Measurements from ENCODE around the gene USF3. TPM values are rescaled to one million over a fixed set of nuclear protein-coding genes. Genes with fewer than 3 reads are reported as not detected.

Gene USF3
- total and polyA plus RNA-seq, 2 experiments from 2014 or later, result 10.1 to 23.5 TPM

- H3F3A ChIP-seq (replicated peaks; ENCODE audit: low read depth), result no peaks in the 10 kb centered on the region
- ATAC-seq, result no peak
- no peak overlapping the region for H3K27ac ChIP-seq (ENCODE audit: low read depth)
- Mint-ChIP-seq H3K36me3 (ENCODE audit: low read depth) (peaks cover 35% of the 10 kb centered on the region; the same call in 2 of the 3 replicates), H3K9me3 (peaks cover 3% of the 10 kb centered on the region; the same call in 2 of the 3 replicates), H3K4me3 (no peak overlapping the region), H3K4me1 (peaks cover 20% of the 10 kb centered on the region), H3K27me3 (ENCODE audit: insufficient read depth, low read depth, poor library complexity) (no peaks in the 10 kb centered on the region), H3K27ac (no peak overlapping the region)
- H3K4me1 ChIP-seq (ENCODE audit: insufficient read depth), result peaks cover 14% of the 10 kb centered on the region
- no peak for DNase-seq (ENCODE audit: low spot score)
- H3K36me3 ChIP-seq (ENCODE audit: insufficient read depth), result no peaks in the 10 kb centered on the region
- no peaks in the 10 kb centered on the region for H3K27me3 ChIP-seq (ENCODE audit: insufficient read depth)
- no peaks in the 10 kb centered on the region for H4K20me1 ChIP-seq (replicated peaks; ENCODE audit: insufficient read depth)
- no peak overlapping the region for H2AFZ ChIP-seq
- peaks cover 7% of the 10 kb centered on the region; the same call in 1 of the 2 replicates for H3K9me2 ChIP-seq (ENCODE audit: insufficient read depth)
- TF ChIP-seq REST (IDR thresholded peaks at IDR 0.05; ENCODE audit: unreplicated experiment) (no peak), EZH2 (IDR thresholded peaks at IDR 0.05; ENCODE audit: low read depth, unreplicated experiment) (no peak), STAT1 (IDR thresholded peaks at IDR 0.05; ENCODE audit: unreplicated experiment) (no peak), ZNF331 (CRISPR knock-in tag; IDR thresholded peaks at IDR 0.05; ENCODE audit: low read depth) (no peak), POLR2AphosphoS5 (IDR thresholded peaks at IDR 0.05; ENCODE audit: low read depth) (no peak), EZH2phosphoT487 (IDR thresholded peaks at IDR 0.05; ENCODE audit: unreplicated experiment) (no peak), ETS1 (IDR thresholded peaks at IDR 0.05) (no peak), JUNB (IDR thresholded peaks at IDR 0.05; ENCODE audit: unreplicated experiment) (no peak), ZNF114 (CRISPR knock-in tag; IDR thresholded peaks at IDR 0.05) (no peak), NANOG (IDR thresholded peaks at IDR 0.05; ENCODE audit: borderline replicate concordance) (no peak), CREB1 (CRISPR knock-in tag; IDR thresholded peaks at IDR 0.05; ENCODE audit: low read depth) (no peak)
- TF ChIP-seq, protein P1, sequence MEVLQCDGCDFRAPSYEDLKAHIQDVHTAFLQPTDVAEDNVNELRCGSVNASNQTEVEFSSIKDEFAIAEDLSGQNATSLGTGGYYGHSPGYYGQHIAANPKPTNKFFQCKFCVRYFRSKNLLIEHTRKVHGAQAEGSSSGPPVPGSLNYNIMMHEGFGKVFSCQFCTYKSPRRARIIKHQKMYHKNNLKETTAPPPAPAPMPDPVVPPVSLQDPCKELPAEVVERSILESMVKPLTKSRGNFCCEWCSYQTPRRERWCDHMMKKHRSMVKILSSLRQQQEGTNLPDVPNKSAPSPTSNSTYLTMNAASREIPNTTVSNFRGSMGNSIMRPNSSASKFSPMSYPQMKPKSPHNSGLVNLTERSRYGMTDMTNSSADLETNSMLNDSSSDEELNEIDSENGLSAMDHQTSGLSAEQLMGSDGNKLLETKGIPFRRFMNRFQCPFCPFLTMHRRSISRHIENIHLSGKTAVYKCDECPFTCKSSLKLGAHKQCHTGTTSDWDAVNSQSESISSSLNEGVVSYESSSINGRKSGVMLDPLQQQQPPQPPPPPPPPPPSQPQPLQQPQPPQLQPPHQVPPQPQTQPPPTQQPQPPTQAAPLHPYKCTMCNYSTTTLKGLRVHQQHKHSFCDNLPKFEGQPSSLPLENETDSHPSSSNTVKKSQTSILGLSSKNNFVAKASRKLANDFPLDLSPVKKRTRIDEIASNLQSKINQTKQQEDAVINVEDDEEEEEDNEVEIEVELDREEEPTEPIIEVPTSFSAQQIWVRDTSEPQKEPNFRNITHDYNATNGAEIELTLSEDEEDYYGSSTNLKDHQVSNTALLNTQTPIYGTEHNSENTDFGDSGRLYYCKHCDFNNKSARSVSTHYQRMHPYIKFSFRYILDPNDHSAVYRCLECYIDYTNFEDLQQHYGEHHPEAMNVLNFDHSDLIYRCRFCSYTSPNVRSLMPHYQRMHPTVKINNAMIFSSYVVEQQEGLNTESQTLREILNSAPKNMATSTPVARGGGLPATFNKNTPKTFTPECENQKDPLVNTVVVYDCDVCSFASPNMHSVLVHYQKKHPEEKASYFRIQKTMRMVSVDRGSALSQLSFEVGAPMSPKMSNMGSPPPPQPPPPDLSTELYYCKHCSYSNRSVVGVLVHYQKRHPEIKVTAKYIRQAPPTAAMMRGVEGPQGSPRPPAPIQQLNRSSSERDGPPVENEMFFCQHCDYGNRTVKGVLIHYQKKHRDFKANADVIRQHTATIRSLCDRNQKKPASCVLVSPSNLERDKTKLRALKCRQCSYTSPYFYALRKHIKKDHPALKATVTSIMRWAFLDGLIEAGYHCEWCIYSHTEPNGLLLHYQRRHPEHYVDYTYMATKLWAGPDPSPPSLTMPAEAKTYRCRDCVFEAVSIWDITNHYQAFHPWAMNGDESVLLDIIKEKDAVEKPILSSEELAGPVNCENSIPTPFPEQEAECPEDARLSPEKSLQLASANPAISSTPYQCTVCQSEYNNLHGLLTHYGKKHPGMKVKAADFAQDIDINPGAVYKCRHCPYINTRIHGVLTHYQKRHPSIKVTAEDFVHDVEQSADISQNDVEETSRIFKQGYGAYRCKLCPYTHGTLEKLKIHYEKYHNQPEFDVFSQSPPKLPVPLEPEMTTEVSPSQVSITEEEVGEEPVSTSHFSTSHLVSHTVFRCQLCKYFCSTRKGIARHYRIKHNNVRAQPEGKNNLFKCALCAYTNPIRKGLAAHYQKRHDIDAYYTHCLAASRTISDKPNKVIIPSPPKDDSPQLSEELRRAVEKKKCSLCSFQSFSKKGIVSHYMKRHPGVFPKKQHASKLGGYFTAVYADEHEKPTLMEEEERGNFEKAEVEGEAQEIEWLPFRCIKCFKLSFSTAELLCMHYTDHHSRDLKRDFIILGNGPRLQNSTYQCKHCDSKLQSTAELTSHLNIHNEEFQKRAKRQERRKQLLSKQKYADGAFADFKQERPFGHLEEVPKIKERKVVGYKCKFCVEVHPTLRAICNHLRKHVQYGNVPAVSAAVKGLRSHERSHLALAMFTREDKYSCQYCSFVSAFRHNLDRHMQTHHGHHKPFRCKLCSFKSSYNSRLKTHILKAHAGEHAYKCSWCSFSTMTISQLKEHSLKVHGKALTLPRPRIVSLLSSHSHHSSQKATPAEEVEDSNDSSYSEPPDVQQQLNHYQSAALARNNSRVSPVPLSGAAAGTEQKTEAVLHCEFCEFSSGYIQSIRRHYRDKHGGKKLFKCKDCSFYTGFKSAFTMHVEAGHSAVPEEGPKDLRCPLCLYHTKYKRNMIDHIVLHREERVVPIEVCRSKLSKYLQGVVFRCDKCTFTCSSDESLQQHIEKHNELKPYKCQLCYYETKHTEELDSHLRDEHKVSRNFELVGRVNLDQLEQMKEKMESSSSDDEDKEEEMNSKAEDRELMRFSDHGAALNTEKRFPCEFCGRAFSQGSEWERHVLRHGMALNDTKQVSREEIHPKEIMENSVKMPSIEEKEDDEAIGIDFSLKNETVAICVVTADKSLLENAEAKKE (CRISPR knock-in tag; IDR thresholded peaks at IDR 0.05), result no peak
- TF ChIP-seq, protein P2, sequence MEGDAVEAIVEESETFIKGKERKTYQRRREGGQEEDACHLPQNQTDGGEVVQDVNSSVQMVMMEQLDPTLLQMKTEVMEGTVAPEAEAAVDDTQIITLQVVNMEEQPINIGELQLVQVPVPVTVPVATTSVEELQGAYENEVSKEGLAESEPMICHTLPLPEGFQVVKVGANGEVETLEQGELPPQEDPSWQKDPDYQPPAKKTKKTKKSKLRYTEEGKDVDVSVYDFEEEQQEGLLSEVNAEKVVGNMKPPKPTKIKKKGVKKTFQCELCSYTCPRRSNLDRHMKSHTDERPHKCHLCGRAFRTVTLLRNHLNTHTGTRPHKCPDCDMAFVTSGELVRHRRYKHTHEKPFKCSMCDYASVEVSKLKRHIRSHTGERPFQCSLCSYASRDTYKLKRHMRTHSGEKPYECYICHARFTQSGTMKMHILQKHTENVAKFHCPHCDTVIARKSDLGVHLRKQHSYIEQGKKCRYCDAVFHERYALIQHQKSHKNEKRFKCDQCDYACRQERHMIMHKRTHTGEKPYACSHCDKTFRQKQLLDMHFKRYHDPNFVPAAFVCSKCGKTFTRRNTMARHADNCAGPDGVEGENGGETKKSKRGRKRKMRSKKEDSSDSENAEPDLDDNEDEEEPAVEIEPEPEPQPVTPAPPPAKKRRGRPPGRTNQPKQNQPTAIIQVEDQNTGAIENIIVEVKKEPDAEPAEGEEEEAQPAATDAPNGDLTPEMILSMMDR (conservative IDR thresholded peaks at IDR 0.05; ENCODE audit: low read depth in 2 of 2), result no peak
- H3K79me2 ChIP-seq (replicated peaks; ENCODE audit: insufficient read depth), result peaks cover 19% of the 10 kb centered on the region
- H3K4me2 ChIP-seq, result no peak overlapping the region
- no peak overlapping the region for H3K4me3 ChIP-seq
Observed at GRCh38 chr3:113684271-113684819, 12.1 kb downstream of the USF3 start.
